Psoas muscle (tissue), 8 donors: ENCODE results near the gene PRPF6. TPM values are rescaled to one million over a fixed set of nuclear protein-coding genes. Genes with fewer than 3 reads are reported as not detected.

Source experiments
- ATAC-seq, 4 donors: fragments of 200-7000 bp; cut with Tn5 transposase; one replicate each; pipeline ENCODE4 v1.9.1; 2020; ENCODE audit warnings: moderate library complexity in 3 of 4, mild to moderate bottlenecking in 2 of 4
- DNase-seq, 2 donors: peaks; one replicate each; pipeline ENCODE4 v3.0.0-alpha.2; 2020
- H3K27ac ChIP-seq: fragments of 200-600 bp; one replicate; pipeline ENCODE4 v1.8.0; 2022
- H3K27me3 ChIP-seq, 3 donors: fragments of 200-600 bp in 1 of 3; one replicate each; pipeline versions ENCODE4 v1.6.1 to v1.8.0; 2013 to 2022; ENCODE audit warnings: low read length in 2 of 3, mild to moderate bottlenecking in 2 of 3, moderate library complexity in 1 of 3; ENCODE audit not compliant: insufficient read depth in 3 of 3
- H3K36me3 ChIP-seq, 2 donors: fragments of 200-600 bp in 1 of 2; one replicate each; pipeline versions ENCODE4 v1.6.1 to v1.8.0; 2013 to 2022; ENCODE audit warnings: low read depth in 1 of 2, mild to moderate bottlenecking in 1 of 2, moderate library complexity in 1 of 2; ENCODE audit not compliant: insufficient read depth in 1 of 2
- H3K4me1 ChIP-seq: fragments of 200-600 bp; one replicate; pipeline ENCODE4 v1.8.0; 2022
- H3K4me3 ChIP-seq: fragments of 200-600 bp; one replicate; pipeline ENCODE4 v1.8.0; 2022; ENCODE audit warnings: mild to moderate bottlenecking
- H3K9me3 ChIP-seq: fragments of 200-600 bp; one replicate; pipeline ENCODE4 v1.8.0; 2022
- WGBS, 3 donors: extraction: QIAGEN DNeasy Blood & Tissue Kit; methylation state at CpG; one replicate each; pipeline versions ENCODE4 v1.1.6 to v1.1.7; 2013; 5-methylcytosine and 5-hydroxymethylcytosine counted together
- intact Hi-C, 2 donors: fragments of 100-400 bp; cut with DNase I; formaldehyde crosslinking; loops; one replicate each; pipeline versions ENCODE4 v1.11.0 to v1.14.2; 2022
- polyA plus RNA-seq, 3 donors: library from polyadenylated mRNA; stranded (reverse); fragments of 200-250 nt; gene quantifications; one replicate each; pipeline ENCODE4 v1.2.3, GENCODE V29; 2013
- total RNA-seq, 4 donors: library from RNA; stranded (reverse); fragmentation: NEBNext Ultra II Directional in 2 of 4; extraction: Animal tissue kit (Norgen Biotek cat#: 25700) in 2 of 4; gene quantifications; one replicate each; pipeline versions ENCODE4 v1.2.1 to v1.2.4, GENCODE V29; 2021 to 2023
- TF ChIP-seq, protein P1 (sequence below): fragments of 200-600 bp; IDR thresholded peaks from one replicate; pipeline ENCODE4 v1.8.0; 2022; ENCODE audit warnings: antibody characterized with exemption
- donor health status: healthy with polysubstance abuse.
- donor health status: DM: no; HTN: no; CAD: no; lungs with moderate emphysema.
- donor health status: Bipolar disorder and iron deficiency.
- donor health status: healthy.
- donor health status: DM: yes; HTN: yes; CAD: no.
- donor health status: DM: no; HTN: no; CAD: no.
- donor health status: DM: no; HTN: no; CAD: no.
- donor health status: DM: yes; HTN: yes; CAD: no.

Gene PRPF6
- total and polyA plus RNA-seq, 7 donors: 38.8 to 75.4 (median 56.8) TPM

- Histone ChIP-seq H3K4me1 (no peaks in the 10 kb centered on the region), H3K27me3 (no peaks in the 10 kb centered on the region), H3K36me3 (peaks cover 0 to 92% of the 10 kb centered on the region in 2 donors), H3K27ac (no peak overlapping the region), H3K9me3 (no peaks in the 10 kb centered on the region), H3K4me3 (no peak overlapping the region)
- TF ChIP-seq, protein P1, sequence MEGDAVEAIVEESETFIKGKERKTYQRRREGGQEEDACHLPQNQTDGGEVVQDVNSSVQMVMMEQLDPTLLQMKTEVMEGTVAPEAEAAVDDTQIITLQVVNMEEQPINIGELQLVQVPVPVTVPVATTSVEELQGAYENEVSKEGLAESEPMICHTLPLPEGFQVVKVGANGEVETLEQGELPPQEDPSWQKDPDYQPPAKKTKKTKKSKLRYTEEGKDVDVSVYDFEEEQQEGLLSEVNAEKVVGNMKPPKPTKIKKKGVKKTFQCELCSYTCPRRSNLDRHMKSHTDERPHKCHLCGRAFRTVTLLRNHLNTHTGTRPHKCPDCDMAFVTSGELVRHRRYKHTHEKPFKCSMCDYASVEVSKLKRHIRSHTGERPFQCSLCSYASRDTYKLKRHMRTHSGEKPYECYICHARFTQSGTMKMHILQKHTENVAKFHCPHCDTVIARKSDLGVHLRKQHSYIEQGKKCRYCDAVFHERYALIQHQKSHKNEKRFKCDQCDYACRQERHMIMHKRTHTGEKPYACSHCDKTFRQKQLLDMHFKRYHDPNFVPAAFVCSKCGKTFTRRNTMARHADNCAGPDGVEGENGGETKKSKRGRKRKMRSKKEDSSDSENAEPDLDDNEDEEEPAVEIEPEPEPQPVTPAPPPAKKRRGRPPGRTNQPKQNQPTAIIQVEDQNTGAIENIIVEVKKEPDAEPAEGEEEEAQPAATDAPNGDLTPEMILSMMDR: no peak
- 95 to 98% (median 95%) methylated on average over 18 of the region's 18 CpGs for WGBS, 3 donors
- intact Hi-C loops: no loop called here
- DNase-seq (no peak), ATAC-seq (no peak)
Observed at GRCh38 chr20:64025101-64025825, 44.3 kb downstream of the PRPF6 start.

DNA sequence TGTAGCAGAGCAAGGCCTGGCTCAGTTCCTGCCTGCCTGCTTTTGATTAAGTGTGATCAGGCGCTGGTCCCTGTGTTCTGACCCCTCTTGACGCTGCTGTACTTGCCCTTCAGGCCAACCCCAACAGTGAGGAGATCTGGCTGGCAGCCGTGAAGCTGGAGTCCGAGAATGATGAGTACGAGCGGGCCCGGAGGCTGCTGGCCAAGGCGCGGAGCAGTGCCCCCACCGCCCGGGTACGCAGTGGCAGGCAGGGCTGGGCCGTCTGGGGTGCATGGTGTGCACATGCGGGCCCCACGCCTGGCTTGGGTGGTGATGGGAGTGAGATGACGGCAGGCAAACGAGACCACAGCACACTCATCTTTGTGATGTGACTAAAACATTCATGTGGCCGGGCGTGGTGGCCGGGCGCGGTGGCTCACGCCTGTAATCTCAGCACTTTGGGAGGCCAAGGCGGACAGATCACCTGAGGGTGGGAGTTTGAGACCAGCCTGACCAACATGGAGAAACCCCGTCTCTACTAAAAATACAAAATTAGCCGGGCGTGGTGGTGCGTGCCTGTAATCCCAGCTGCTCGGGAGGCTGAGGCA, 45.0 kb downstream of the PRPF6 start:
- 94 to 97% (median 95%) methylated on average over 23 to 29 of the region's 29 CpGs for WGBS, 3 donors
- Histone ChIP-seq H3K4me1 (no peaks in the 10 kb centered on the region), H3K4me3 (no peak overlapping the region), H3K27me3 (no peaks in the 10 kb centered on the region), H3K36me3 (peaks cover 0 to 95% of the 10 kb centered on the region in 2 donors), H3K9me3 (no peaks in the 10 kb centered on the region), H3K27ac (no peak overlapping the region)
- TF ChIP-seq, protein P1: no peak
- DNase-seq: no peak
- intact Hi-C loops: no loop called here
- ATAC-seq: no peak

GRCh38 chr20:64027981-64028685, 47.2 kb downstream of the PRPF6 start:
- TF ChIP-seq, protein P1: no peak
- intact Hi-C loops: no loop called here
- no peak for ATAC-seq
- Histone ChIP-seq H3K4me3 (no peak overlapping the region), H3K36me3 (peaks cover 0 to 100% of the 10 kb centered on the region in 2 donors), H3K27me3 (no peaks in the 10 kb centered on the region), H3K9me3 (no peaks in the 10 kb centered on the region), H3K4me1 (no peaks in the 10 kb centered on the region), H3K27ac (no peak overlapping the region)
- 91 to 92% (median 91%) methylated on average over 24 of the region's 24 CpGs for WGBS, 3 donors
- DNase-seq: no peak

DNA sequence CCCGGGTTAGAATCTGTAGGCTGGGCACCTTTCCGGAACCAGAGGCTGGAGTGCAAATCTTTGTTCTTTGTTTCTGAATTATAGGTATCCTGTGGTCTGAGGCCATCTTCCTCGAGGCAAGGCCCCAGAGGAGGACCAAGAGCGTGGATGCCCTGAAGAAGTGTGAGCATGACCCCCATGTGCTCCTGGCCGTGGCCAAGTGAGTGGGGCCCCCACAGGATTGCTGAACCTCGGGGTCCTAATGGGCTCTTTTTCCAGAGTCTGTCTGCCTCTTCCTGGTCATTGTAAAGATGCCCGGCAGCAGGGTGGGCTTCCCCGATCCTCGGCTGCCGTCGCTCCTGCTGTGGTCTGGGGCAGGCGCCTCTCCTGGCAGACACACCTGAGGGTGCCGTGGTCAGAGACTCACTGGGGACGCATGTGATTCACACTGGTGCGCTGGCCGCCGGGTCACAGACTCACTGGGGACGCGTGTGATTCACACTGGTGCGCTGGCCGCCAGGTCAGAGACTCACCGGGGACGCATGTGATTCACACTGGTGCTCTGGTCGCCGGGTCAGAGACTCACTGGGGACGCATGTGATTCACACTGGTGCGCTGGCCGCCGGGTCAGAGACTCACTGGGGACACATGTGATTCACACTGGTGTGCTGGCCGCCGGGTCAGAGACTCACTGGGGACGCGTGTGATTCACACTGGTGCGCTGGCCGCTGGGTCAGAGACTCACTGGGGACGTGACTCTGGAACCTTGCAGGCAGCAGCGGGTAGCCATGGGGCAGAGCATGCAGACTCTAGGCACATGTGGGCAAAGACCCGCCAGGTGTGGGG, 48.6 kb downstream of the PRPF6 start:
- no peaks in the 10 kb centered on the region for H3K4me1 ChIP-seq
- intact Hi-C loops: no loop called here
- H3K27ac ChIP-seq: no peak overlapping the region
- H3K36me3 ChIP-seq: peaks cover 0 to 100% of the 10 kb centered on the region in 2 donors
- DNase-seq (no peak), ATAC-seq (no peak)
- H3K27me3 ChIP-seq: no peaks in the 10 kb centered on the region
- TF ChIP-seq, protein P1: no peak
- H3K9me3 ChIP-seq: no peaks in the 10 kb centered on the region
- no peak overlapping the region for H3K4me3 ChIP-seq
- WGBS, 3 donors: 92 to 94% (median 93%) methylated on average over 33 to 38 of the region's 38 CpGs
